Cardiac septum (tissue), 1 donor: ENCODE results near the gene YWHAB. TPM values are rescaled to one million over a fixed set of nuclear protein-coding genes. Genes with fewer than 3 reads are reported as not detected.

Experiments used
- DNase-seq: peaks from one replicate; pipeline ENCODE4 v3.0.0-alpha.2; 2020; ENCODE audit warnings: low spot score
- intact Hi-C: fragments of 100-400 bp; cut with DNase I; formaldehyde crosslinking; loops from one replicate; pipeline ENCODE4 v1.14.0; 2022
- total RNA-seq: library from RNA; stranded (reverse); fragmentation: NEBNext Ultra II Directional; extraction: Animal tissue kit (Norgen Biotek cat#: 25700); gene quantifications from one replicate; pipeline ENCODE4 v1.2.1, GENCODE V29; 2021
- donor health status: DM: no; HTN: no; CAD: no.

Gene YWHAB
- total RNA-seq, 1 donor from 2014 or later: 118 TPM

GRCh38 chr20:44942264-44942973 is 56.9 kb downstream of the YWHAB start:
- no peak for DNase-seq
- intact Hi-C loops: no loop called here

DNA sequence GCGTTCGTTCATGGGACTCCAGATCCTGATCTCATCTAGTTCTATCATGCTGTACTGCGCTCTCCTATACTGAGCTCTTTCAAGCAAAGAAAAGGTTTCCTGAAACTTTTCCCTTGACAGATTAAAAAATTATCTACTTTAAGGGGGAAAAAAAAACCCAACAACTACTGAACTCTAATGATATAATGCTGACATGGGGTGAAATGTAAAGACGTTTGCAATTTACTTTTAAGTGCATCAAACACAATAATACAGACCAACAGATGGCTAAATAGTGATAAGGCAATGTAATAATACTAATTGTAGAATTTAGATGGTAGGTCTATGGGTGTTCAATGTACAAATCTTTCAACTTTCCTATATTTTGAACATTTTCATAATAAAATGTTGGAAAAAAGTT is 58.3 kb downstream of the YWHAB start:
- no peak for DNase-seq

DNA sequence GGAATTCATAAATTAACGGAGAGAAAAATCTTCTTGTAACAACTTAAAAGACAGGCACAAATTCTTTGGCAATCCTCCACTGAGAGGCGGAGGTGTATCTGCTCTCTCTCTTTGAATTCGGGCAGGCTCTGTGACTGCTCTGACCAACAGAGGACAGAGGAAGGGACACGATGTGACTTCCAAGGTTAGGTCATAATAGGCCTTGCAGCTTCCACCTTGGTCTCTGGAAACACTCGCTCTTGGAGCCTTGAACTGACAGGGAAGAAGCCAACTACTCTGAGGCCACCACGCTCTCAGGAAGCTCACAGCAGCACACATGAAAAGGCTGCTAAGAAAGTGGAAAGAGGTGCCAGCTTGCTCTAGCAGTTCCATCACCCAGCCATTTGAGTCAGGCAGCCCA is 59.8 kb downstream of the YWHAB start:
- intact Hi-C loops: no loop called here

More for the DNA sequence above, 58.3 kb downstream of the YWHAB start:
- intact Hi-C loops: no loop called here

GRCh38 chr20:44946271-44946852 is 60.9 kb downstream of the YWHAB start:
- intact Hi-C loops: no loop called here
- DNase-seq: no peak

More for the DNA sequence above, 59.8 kb downstream of the YWHAB start:
- no peak for DNase-seq

GRCh38 chr20:44948107-44948506 is 62.6 kb downstream of the YWHAB start:
- DNase-seq: no peak
- intact Hi-C loops: no loop called here

GRCh38 chr20:44948513-44948912 is 63.0 kb downstream of the YWHAB start:
- no peak for DNase-seq
- intact Hi-C loops: no loop called here

DNA sequence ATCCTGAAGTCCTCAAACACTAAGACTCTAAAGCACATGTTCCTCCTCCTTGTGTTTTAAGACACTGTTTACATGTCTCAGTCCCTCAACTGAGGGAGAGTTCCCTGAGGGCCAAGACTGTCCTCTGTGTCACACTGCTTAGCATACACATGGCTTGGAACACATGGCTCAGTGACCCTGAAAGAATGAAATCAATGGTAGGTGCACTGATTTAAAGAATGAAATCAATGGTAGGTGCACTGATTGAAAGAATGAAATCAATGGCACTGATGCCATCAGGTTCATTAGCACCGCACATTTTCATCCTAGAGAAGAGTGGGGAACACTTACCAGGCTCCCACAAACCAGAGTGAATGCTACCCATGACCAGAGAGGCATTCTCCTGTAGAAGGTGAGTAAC is 64.9 kb downstream of the YWHAB start:
- intact Hi-C loops: no loop called here
- DNase-seq: no peak

- DNase-seq: no peak
- intact Hi-C loops: no loop called here
Measured at GRCh38 chr20:44952731-44953130, 67.2 kb downstream of the YWHAB start.

- intact Hi-C loops: no loop called here
- DNase-seq: no peak
Measured at GRCh38 chr20:44954211-44954610, 68.7 kb downstream of the YWHAB start.

GRCh38 chr20:44955270-44955669 is 69.8 kb downstream of the YWHAB start:
- intact Hi-C loops: no loop called here
- no peak for DNase-seq

DNA sequence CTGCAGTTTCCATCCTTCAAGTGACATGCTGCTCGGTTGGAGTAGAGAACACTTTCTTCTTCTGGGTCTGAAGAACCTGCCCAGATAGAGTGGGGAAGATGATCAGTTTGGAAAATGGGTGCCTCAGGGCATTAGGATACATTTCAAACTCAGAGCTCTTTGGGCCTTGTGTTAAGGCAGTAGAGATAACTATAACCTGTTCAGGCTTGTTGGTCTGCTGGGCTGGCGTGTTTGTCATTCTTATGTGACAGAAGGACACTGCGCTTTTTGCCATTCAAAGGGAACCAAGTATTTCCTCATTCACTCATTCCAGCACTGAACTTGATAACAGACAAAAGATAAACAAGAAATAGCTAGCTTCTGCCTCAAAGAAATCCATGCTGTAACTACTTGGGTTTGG is 70.9 kb downstream of the YWHAB start:
- DNase-seq: no peak
- intact Hi-C loops: no loop called here

Other genes starting within 250 kb of the YWHAB start
- gene ADA, start 234.0 kb upstream of the YWHAB start, total RNA-seq: 4.1 TPM
- 29.3 TPM for gene CCN5, start 170.3 kb upstream of the YWHAB start, total RNA-seq
- gene KCNK15, start 139.8 kb upstream of the YWHAB start, total RNA-seq: 0.97 TPM
- gene RIMS4, start 75.2 kb upstream of the YWHAB start, total RNA-seq: 0.27 TPM
- gene PABPC1L, start 24.4 kb downstream of the YWHAB start, total RNA-seq: 4.7 TPM
- gene TOMM34, start 74.7 kb downstream of the YWHAB start, total RNA-seq: 10.7 TPM
- gene STK4, start 80.8 kb downstream of the YWHAB start, total RNA-seq: 11.3 TPM
- 0.08 TPM for gene KCNS1, start 215.4 kb downstream of the YWHAB start, total RNA-seq
- not detected for gene WFDC5, start 229.5 kb downstream of the YWHAB start, total RNA-seq
- gene WFDC12, start 238.8 kb downstream of the YWHAB start, total RNA-seq: not detected